Breast epithelium (tissue), 3 donors: ENCODE measurements around the gene ADCY1.

Experiments used
- POLR2AphosphoS5 ChIP-seq, 3 donors: sonication (generic); formaldehyde crosslinking; IDR thresholded peaks; one replicate each; pipeline ENCODE4 v1.6.1; 2017; ENCODE audit warnings: antibody characterized with exemption in 3 of 3
- TF ChIP-seq, protein P1 (sequence below), 3 donors: fragments of 450-650 bp; IDR thresholded peaks; one replicate each; pipeline ENCODE4 v1.5.1; 2016 to 2017; ENCODE audit warnings: antibody characterized with exemption in 3 of 3, mild to moderate bottlenecking in 3 of 3, moderate library complexity in 3 of 3

DNA sequence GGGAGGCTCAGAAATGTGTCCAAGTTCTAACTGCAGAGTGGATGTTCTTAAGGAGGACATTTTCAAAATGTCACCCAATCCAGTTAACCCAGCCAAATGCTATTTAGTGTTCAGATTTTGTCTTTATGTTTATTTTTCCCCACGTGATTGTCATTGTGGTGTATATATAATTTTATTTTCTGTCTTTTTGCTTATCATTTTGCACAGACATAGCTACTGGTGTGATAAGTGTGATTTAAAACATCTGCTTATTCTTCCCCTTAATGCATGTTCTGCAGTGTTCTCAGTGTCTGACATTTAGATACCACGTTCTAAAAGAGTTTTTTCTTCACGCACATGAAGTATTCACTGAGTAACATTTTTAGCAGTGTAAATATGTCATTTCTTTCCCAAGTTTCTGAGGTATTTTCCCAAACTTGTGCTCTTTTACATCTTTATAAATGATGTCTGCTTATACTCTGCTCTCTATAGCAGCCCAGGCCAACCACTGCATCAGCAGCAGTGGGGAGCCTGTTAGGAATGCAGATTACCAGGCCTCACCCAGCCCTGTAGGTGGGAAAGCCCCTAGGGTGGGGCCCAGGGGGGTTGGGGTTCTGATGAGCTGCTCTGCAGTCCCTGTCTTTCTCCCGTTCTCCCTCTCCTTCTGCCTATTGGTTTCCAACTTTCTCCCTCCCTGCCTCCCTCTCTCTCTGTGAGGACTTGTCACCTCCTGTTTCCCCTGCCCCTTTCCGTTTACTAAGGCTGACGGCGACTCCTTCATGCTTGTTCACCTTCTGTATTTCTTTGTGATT, 20.8 kb downstream of the ADCY1 start:
- TF ChIP-seq, protein P1, sequence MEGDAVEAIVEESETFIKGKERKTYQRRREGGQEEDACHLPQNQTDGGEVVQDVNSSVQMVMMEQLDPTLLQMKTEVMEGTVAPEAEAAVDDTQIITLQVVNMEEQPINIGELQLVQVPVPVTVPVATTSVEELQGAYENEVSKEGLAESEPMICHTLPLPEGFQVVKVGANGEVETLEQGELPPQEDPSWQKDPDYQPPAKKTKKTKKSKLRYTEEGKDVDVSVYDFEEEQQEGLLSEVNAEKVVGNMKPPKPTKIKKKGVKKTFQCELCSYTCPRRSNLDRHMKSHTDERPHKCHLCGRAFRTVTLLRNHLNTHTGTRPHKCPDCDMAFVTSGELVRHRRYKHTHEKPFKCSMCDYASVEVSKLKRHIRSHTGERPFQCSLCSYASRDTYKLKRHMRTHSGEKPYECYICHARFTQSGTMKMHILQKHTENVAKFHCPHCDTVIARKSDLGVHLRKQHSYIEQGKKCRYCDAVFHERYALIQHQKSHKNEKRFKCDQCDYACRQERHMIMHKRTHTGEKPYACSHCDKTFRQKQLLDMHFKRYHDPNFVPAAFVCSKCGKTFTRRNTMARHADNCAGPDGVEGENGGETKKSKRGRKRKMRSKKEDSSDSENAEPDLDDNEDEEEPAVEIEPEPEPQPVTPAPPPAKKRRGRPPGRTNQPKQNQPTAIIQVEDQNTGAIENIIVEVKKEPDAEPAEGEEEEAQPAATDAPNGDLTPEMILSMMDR (IDR thresholded peaks at IDR 0.05): no peak
- TF ChIP-seq POLR2AphosphoS5 (IDR thresholded peaks at IDR 0.05): no peak
